Middle frontal gyrus (tissue), 1 donor: Measurements from ENCODE around the gene CIAPIN1.
"Not testable (repeated sequence)": the region's sequence is repeated elsewhere in the genome, so short reads cannot be mapped to it uniquely, and the experiment has no call there.

Experiments used
- DNase-seq: peaks from one replicate; pipeline ENCODE4 v3.0.0-alpha.2; 2015; ENCODE audit warnings: low spot score; ENCODE audit errors: extremely low spot score

The CIAPIN1 gene

DNA sequence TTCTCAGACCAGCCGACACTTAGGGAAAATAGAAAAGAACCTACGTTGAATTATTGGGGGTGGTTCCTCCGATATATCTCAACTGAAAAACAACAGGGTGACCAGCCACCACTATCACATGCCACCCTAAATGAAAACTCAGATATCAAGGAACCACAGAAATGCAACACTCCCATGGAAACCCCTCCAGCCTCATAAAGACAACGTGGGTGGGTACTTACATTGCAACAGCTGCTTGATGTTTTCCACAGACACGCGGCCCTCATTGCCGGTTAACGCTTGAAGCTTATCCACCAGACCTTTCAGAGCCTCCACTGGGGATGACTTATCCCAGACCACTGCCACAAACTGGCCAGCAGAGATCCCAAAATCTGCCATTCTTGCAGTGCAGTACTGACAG, 6.6 kb downstream of the CIAPIN1 start:
- not testable (repeated sequence) for DNase-seq

DNA sequence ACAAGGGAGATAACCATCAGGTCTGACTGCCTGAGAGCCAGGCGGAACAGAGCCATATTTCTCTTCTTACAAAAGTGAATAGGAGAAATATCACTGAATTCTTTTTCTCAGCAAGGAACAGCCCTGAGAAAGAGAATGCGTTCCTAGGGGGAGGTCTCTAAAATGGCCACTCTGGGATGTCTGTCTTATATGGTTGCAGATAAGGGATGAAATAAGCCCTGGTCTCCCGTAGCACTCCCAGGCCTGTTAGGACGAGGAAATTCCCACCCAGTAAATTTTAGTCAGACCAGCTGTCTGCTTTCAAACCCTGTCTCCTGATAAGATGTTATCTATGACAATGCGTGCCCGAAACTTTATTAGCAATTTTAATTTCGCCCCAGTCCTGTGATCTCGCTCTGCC, 7.2 kb downstream of the CIAPIN1 start:
- DNase-seq: not testable (repeated sequence)

DNA sequence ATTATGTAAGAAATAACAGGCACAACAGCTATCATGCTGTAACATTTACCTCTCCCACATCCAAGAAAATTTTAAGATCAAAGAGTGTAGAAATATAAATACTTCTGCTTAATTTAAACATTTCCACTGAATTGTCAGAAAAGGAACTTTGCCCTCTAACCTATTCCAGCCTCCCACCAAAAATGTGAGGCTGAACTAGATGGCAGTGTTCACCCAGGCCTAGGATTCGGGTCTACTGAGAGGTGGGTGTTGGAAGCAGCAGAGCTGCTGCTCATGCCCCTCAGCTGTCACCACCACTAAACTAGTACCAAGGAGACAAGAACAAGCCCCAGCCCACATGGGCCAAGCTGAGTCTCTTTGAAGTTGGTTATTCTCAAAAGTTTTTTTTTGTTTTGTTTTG, 11.3 kb downstream of the CIAPIN1 start:
- no peak for DNase-seq

DNA sequence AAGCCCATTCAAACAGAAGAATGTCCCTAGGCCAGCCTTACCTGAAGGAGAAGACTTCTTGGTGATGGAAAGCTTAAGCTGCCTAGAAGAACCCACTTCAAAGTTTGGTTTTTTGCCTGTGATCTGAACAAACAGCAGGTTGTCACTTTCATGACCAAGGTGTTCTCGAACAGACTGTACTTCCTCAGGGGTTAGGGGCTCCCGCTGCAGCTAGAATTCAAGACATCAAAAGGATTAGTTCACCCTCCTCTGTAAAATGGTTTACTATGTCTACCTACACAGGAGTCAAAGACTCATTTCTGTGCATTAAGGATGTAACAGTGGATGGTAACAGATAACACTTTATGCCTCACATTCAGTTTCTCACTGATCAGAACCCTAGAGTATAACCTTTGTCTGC, 13.2 kb downstream of the CIAPIN1 start:
- DNase-seq: no peak

DNA sequence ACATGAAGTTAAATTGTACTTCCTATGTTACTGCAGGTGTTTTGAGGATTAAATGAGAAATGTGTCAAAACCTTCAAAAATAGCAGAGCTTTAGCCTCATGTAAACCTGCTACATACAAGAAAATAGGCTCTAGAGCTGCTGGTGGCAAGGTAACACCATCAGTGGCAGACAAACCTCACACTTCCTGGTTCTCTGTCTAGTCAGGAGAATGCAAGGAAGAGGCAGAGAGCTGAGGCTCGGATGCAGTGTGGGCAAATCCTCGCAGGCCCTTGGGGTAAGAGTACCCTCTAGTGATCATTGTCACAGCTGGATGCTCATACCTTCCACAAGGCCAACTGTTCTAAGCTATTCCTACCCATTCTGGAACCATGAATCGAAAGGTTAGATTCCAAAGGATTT, 14.2 kb downstream of the CIAPIN1 start:
- DNase-seq: no peak

DNA sequence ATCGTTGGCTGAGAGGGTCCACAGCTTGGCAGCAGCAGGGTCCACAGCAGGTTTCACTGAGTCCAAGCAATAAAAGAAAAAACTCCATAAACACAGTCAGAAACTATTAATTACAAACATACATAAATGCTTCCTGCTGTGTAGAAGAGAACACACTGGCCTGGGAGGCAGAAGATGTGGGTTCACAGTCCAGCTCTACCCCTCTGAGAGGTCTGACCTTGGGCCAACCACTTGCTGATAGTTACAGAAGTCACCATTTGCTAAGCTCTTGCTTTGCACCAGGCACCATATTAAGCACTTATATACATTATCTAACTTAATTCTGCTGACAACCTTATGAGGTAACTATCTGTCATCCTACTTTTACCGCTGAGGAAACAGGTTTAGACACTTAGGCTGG, 14.7 kb downstream of the CIAPIN1 start:
- no peak for DNase-seq

DNA sequence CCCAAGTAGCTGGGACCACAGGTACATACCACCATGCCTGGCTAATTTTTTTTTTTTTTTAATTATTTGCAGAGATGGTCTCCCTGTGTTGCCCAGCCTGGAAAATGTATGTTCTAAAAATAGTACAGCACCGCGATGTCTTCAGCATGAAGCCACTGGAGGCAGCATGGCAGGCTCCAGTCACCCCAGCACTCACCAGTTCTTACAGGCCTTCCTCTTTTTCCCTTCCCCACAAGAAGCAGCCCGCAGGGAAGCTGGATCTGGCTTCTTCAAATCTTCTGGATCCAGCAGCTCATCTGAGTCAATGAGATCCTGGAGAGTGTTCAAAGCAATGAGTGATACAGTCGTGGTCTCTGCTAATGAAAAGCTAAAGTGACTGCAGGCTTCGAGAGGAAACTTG, 16.2 kb downstream of the CIAPIN1 start:
- DNase-seq: no peak

DNA sequence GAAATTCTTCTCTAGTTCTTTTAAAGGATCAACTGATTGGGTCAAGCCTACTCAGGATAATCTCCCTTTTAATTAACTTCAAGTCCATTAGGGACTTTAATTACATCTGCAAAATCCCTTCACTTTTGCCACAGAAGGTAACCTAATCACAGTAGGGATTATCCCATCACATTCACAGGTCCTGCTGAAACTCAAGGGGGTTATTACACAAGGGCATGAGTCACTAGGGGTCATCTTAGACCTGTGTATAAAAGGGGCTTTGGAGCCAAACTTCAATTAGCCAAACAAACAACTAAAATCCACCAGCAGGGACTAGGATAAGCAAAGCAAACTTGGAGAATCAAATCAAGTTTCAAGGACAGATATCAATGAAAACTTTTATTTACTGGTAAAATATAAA, 19.4 kb downstream of the CIAPIN1 start:
- no peak for DNase-seq

DNA sequence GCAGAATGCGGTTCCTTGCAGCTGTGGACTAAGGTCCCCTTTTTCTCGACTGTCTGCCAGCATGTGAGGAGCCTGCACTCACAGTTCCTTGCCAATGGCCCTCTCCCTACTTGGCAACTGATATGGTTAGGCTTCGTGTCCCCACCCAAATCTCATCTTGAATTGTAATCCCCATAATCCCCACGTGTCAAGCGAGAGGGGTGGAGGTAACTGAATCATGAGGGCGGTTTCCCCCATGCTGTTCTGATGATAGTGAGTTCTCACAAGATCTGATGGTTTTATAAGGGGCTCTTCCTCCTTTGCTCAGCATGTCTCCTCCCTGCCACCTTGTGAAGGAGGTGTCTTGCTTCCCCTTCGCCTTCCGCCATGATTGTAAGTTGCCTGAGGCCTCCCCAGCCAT, 19.9 kb downstream of the CIAPIN1 start:
- DNase-seq: no peak

DNA sequence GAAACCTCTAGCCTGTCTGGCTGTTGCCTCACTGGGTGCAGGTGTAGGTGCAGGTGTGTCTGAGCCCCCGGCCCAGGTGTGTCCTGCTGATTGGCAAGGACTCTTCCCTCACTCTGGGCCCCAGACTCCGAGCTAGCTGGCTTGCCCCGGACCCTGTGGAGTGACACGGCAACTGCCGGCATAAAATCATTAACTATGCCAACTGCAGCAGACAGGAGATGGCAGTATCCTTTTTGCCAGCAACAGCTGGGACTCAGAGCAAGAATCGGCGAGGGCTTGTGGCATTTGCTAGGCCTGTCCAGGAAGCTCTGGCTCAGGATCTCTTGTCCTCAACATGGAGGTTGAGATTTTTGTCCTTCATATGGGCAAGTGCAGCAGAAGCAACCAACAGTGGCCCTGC, 20.8 kb downstream of the CIAPIN1 start:
- no peak for DNase-seq

DNA sequence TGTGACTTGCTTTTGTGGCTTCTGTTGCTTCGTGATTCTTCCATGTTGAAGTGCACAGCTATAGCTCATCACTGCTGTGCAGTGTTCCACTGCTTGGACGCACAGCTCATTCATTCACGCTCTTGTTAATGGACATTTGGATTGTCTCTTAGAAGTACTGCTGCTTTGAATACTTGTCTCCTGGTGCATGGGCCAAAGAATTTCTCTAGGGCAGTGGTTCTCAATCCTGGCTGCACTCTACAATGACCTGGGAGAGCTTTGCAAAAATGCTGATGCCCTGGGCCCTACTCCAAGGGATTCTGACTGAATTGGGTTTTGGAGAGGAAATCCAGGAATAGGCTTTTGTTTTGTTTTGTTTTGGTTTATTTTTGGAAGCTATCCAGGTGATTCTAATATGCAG, 22.6 kb downstream of the CIAPIN1 start:
- no peak for DNase-seq

DNA sequence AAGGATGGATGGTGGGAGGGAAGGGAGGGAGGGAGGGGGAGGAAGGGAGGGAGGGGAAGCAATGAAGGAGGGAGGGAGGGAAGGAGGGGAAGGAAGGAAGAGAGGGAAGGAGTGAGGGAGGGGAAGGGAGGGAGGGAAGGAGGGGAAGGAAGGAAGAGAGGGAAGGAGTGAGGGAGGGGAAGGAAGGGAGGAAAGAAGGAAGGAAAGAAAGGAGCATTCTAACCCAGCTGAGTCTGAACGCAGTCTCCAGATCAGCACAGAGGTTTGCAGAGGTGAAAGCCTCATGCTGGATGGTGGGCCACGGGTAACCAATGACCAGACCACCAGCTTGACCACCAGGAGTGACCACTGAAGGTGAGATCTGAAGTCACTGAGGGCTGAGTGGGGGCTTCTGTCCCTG, 24.0 kb downstream of the CIAPIN1 start:
- no peak for DNase-seq

DNA sequence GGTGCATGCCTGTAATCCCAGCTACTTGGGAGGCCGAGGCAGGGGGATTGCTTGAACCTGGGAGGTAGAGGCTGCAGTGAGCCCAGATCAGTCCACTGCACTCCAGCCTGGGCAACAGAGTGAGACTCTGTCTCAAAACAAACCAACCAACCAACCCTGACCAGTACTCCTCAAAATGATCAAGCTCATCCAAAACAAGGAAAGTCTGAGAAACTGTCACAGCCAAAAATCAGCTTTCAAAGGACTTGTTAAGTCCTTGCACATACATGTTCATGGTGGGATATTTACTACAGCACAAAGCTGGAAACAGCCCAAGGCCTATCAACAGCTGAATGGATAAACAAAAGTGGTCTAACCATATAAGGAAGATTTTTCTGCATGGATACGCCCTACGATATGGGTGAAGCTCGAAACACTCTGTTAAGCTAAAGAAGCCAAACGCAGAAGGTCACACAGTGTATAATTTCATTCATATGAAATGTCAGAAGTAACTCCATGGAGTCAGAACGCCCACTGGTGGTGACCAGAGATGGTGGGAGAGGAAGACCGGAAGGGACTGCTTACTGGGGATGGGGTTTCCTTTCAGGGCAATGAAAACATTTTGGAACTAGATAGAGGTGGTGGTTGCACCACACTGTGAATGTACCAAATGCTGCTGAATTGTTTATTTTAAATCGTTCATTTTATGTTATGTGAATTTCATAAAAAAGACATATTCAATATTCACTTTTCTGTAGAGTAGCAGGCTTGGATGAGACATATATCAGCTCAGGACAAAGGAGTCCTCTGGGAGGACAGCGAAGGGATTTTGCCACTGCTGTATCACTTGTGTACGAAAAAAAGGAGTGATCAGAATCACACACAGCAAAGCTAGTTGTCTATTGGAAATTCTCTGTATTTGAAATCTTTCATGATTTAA, 24.9 kb downstream of the CIAPIN1 start:
- no peak for DNase-seq

DNA sequence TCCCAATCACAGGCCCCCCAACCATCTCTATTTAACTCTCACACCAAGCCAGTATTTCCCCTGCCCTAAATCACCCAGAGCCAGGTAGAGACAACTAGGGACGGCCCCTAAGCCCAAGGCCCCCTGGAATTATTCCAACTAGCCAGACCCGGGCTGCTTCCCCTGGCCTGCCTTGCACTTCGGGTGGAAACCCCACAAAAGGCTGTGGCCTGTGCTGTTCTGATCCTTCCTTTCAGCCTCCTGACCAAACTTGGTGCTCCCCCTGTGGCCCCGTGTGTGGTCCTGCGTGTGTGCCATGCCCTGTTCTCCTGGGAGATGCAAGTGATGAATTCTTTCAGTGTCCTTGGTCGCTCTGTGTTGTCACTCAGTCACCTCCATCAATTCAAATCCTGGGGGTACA, 27.7 kb downstream of the CIAPIN1 start:
- DNase-seq: no peak

DNA sequence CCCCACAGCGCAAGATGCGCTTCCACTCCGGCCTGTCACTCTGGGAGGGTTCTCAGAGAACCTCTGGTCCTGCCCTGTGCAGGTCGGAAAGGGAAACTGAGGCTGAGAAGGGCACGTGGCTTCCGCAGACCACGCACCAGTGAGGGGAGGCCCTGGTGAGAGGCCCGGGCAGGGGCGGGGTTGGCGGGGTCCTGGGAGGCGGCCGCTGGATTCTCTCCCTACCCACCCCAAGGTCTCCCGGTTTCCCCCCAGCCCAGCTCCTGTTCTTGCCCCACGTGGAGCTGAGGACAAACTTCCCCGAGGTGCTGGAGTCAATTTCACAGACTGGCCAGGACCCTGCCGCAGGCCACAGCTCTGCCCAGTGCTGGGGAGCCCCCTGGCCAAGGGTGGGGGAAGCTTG, 31.1 kb downstream of the CIAPIN1 start:
- DNase-seq: no peak

DNA sequence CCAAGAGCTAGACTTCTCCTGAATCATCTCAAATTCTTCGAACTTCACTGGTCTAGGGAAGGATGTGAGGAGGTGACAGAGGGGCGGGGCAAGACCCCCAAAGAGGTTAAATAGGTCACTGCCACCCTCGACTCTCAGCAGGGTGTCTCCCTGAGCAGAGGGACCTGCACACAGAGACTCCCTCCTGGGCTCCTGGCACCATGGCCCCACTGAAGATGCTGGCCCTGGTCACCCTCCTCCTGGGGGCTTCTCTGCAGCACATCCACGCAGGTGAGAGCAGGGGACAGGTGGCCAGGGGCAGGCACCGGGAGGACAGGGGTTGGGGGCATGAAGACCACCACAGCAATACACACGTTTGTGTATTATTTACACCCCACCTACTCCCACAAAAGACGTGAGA, 33.5 kb downstream of the CIAPIN1 start:
- no peak for DNase-seq

DNA sequence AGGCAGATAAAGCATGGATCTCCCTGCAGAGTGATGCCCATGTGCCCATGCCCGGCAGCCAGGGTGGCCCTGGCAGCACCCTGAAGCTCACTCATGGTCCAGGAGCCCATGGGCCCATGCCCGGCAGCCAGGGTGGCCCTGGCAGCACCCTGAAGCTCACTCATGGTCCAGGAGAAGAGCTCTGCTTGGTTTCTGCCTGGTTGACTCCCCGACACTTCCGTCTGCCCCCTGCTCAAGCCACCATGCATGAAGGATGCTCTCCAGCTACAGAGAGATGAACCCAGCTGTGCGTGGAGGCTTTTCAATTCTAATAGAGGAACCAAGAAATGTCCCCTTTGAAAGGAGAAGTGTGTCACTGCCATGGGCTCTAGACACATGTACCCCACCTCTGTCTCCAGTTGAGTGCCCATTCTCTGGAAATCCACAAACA, 33.9 kb downstream of the CIAPIN1 start:
- DNase-seq: no peak

DNA sequence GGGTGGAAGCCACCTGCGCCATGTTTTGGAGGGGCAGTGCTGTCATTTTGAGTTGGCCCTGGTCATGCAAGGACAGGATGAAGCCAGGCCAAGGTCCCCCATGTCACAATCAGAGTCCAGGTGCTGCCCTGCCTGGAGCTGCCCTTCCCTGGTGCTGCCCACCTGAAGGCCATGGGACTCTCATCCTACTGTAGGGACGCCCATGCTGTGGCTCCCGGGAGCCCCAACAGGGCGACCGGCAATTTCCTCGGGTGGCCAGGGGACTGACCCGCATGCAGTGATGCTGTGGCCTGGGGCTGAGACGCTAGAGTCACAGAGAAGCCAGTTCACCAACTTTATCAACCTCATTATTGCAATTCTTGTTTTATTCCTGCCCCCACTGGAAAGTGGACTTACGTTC, 34.6 kb downstream of the CIAPIN1 start:
- DNase-seq: no peak

DNA sequence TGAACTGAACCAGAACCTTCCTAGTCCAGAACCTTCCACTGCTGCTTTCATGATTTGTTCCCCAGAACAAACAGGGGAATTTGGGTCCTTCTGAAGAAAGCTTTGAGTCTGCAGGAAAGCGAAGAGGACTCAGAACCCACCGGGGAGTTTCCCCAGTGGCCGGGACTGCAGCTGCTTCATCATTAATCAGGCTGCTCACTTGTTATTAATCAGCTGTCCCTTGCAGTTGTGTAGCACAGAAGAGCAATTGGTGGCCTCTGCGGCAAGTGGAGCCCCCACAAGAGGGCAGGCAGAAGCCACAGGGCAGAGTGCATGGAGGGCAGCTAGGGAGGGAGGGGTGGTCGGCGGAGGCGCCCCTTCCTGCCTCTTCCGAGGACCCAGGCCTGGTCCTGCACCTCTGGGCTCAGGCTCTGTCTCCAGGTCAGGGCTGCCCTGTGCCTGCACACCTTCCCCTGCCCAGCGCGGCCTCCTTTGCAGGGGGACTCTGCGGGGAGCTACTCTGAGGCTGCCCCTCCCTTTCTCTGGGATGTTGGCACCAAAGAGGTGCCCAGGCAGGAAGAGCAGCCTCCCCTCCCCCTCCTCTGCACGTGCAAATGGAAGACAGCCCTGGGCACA, 35.7 kb downstream of the CIAPIN1 start:
- no peak for DNase-seq

DNA sequence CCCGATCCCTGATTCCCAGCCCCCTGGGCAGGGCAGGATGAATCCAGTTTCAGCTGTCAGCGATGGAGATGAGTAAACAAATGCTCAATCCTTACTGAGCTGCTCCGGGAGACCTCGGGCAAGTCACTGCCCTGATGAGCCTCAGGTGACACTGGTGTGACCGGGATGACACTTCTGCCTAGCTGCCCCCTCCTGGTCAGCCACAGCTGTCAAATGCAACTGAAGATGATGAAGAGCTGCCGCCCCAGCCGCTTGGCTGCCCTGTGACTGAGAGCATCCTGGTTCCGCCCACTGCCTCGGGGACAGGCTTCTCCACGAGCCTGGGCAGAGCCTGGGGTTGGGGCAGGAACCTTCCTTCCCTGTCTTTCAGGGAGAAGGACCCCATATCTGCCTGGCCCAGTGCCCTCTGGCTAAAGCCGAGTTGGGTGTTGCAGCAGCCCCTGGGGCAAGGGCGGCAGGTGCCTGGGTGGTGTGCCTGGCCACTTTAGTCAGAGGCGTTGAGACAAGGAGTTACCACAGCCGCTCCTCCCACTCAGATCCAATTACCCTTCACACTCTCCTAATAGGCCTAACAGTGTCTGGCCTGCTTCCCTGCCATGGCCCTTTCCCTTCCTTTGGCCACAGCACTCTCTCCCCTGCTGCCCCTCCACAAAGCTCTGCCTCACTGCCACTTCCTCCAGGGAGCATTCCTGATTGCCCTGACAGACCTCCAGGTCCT, 37.2 kb downstream of the CIAPIN1 start:
- DNase-seq: no peak

DNA sequence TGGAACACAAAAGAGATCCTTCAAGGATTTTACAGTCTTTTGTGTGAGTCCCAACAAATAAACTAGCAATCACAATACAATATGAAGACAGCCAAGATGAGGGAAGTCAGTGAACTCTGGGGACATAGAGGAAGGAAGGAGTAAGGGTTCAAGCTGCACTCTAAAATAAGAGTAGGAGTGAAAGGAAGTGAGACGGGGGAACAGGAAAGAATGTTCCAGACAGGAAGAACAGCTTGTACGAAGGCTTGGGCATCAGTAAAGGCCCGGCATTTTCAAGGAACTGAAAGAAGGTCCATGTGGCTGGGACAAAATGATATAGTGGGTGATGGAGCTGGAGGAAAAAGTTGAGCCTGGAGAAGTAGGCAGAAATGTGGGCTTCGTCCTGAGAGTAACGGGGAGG, 38.1 kb downstream of the CIAPIN1 start:
- DNase-seq: no peak
